ENCODE measurements around the gene CELA3A.
A peak's percentile ranks its signal among the peaks of the same experiment; 100 is the strongest.

The CELA3A gene

DNA sequence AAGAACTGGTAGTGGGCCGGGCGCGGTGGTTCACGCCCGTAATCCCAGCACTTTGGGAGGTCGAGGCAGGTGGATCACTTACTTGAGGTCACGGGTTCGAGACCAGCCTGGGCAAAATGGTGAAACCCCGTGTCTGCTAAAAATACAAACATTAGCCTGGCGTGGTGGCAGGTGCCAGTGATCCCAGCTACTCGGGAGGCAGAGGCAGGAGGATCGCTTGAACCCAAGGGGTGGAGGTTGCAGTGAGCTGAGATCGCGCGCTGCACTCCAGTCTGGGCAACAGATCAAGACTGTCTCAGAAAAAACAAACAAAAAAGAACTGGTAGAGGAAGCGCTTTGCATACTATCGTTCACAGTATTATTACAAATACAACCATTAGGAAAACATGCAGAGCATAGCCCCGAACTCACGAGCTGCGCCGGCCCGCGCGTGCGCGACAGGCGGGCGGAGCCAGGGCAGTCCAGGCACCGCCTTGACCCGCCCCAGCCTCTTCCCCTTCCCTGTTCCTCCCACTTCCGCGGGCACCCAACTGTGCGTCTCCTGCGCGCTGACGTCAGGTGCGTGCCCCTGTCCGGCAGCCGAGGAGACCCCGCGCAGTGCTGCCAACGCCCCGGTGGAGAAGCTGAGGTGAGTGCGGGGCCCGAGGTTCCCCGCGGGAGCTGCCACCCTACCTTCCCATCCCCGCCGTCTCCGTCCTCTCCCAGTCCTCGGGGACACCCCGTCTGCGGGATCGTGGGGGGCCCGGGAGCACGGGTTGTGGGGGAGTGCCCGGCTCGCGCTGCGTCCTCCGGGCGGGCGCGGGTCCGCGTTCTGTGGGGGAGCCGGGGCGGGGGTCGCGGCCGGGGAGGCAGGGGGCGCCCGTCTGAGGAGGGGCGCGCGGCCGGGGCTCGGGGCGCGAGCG is 50.9 kb downstream of the CELA3A start, which contains the start of gene CDC42:
TSS of gene CDC42 (plus strand) at position 595 of the 902 bp plus-strand sequence. CDS start 25,770 bp downstream, outside the sequence.
- DNase-seq, result peak; percentile 99

- peak; percentile 83 for DNase-seq
Observed at GRCh38 chr1:22053017-22053860, 51.8 kb downstream of the CELA3A start.

DNA sequence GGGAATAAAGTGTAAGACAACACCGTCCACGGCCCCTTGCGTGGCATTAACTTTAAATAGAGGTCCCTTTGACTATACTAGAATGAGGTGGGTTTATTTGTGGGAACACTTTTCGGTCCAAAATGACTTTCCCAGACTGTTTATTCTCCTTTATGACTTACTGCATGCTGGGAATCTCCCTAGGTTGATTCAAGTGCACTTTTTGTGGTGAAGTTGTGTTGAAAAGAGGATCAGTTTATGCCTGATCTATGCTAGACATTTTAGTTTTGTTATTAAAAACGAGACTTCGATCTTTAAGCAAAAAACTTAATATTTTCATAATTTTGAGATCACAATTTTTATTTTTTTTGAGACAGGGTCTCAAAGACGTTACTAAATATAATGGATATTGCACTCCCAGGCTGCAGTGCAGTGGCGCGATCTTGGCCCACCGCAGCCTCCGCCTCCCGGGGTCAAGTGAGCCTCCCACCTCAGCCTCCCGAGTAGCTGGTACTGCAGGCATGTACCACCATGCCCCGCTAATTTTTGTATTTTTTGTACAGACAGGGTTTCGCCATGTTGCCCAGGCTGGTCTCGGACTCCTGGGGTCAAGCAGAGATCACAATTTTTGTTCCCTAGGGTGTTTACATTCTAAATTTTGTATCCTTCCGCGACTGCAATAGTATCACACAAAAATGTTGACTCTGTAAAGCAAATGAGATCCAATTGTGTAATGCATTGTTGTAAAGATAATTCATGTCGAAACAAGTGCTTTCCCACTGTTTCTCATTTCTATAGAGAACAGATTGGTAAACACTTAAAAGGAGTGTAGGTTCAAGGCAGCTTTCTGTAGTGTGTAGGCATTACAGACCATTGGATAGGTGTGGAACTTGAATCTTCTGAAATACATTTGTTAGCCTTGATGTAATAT is 52.7 kb downstream of the CELA3A start:
- DNase-seq, result peak; percentile 41

DNA sequence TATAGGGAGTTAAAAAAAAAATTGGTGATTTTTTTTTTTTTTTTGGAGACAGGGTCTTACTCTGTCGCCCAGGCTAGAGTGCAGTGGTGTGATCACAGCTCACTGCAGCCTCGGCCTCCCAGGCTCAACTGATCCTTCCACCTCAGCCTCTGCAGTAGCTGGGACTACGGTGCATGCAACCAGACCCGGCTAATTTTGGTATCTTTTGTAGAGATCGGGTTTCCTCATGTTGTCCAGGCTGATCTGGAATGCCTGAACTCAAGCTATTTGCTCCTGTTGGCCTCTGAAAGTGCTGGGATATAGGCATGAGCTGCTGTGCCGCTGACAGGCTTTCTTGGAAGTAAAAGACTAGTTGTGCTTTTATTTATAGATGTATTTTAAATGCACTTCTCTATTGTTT is 54.0 kb downstream of the CELA3A start:
- DNase-seq, result no peak

GRCh38 chr1:22056043-22056442 is 54.6 kb downstream of the CELA3A start:
- DNase-seq, result no peak

DNA sequence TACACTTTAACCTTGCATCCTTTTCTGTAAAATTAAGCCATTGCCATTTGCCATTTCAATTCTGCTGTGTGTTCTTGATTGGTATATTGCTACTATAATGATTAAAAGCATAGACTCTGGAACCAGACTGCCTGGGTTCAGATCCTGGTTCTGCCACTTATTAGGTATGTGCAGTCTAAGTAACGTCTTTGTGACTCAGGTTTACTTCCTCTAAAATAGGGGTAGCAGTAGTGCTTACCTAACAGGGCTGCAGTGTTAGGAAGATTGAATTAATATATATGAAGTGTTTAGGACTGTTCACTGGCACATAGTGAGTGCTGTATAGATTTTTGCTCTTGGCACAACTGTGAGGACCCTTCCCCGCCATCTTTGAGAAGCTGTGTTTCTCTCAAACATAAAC is 55.5 kb downstream of the CELA3A start:
- DNase-seq, result no peak

- no peak for DNase-seq
Observed at GRCh38 chr1:22057861-22058260, 56.4 kb downstream of the CELA3A start.

Data from DMS53 (cell line).